Rectal smooth muscle tissue (tissue), 1 donor: ENCODE data around the gene MIPEP.
"Not testable (repeated sequence)": the region's sequence is repeated elsewhere in the genome, so short reads cannot be mapped to it uniquely, and the experiment has no call there.

ENCODE experiments used
- H3K27ac ChIP-seq: one replicate; pipeline ENCODE4 v1.7.0; 2013; ENCODE audit warnings: low read depth, low read length, inconsistent platforms
- H3K27me3 ChIP-seq: one replicate; pipeline ENCODE4 v1.7.0; 2013; ENCODE audit warnings: low read length; ENCODE audit not compliant: control insufficient read depth, insufficient read depth
- H3K36me3 ChIP-seq: one replicate; pipeline ENCODE4 v1.7.0; 2013; ENCODE audit warnings: low read length; ENCODE audit not compliant: control insufficient read depth, insufficient read depth
- H3K4me1 ChIP-seq: one replicate; pipeline ENCODE4 v1.7.0; 2013; ENCODE audit warnings: low read length; ENCODE audit not compliant: control insufficient read depth, insufficient read depth
- H3K4me3 ChIP-seq: one replicate; pipeline ENCODE4 v1.7.0; 2013; ENCODE audit warnings: low read length
- H3K9ac ChIP-seq: one replicate; pipeline ENCODE4 v1.7.0; 2013; ENCODE audit warnings: low read length

Gene MIPEP

DNA sequence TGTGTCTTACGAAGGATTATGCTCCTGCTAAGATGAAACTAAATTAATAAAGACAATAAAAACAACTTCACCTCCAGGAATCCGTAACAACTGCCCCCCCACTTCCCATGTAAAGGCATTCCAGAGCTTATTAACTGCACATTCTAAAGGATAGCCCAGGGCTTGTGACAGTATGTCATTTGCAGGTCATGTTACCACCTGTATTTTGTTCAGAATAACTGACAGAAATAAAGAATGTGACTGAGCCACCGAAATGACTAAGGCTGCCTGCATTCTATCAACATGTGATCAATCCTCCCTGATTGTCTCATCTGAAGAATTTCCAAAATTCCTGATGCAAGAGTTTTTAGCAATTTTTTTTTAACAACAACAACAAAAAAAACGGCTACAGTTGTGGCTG, 117.2 kb downstream of the MIPEP start:
- Histone ChIP-seq H3K4me3 (no peak overlapping the region), H3K9ac (no peak overlapping the region), H3K27me3 (no peaks in the 10 kb centered on the region), H3K36me3 (no peaks in the 10 kb centered on the region), H3K4me1 (no peaks in the 10 kb centered on the region), H3K27ac (no peak overlapping the region)

- no peaks in the 10 kb centered on the region for H3K27me3 ChIP-seq
- no peak overlapping the region for H3K4me3 ChIP-seq
- no peaks in the 10 kb centered on the region for H3K4me1 ChIP-seq
- no peak overlapping the region for H3K9ac ChIP-seq
- H3K36me3 ChIP-seq: no peaks in the 10 kb centered on the region
- H3K27ac ChIP-seq: no peak overlapping the region
Measured at GRCh38 chr13:23771552-23771951, 117.6 kb downstream of the MIPEP start.

GRCh38 chr13:23770973-23771372, 118.2 kb downstream of the MIPEP start:
- Histone ChIP-seq H3K27ac (no peak overlapping the region), H3K27me3 (no peaks in the 10 kb centered on the region), H3K9ac (no peak overlapping the region), H3K36me3 (no peaks in the 10 kb centered on the region), H3K4me3 (no peak overlapping the region), H3K4me1 (no peaks in the 10 kb centered on the region)

- Histone ChIP-seq H3K4me3 (no peak overlapping the region), H3K36me3 (no peaks in the 10 kb centered on the region), H3K9ac (no peak overlapping the region), H3K27ac (no peak overlapping the region), H3K4me1 (no peaks in the 10 kb centered on the region), H3K27me3 (no peaks in the 10 kb centered on the region)
Measured at GRCh38 chr13:23770428-23770827, 118.8 kb downstream of the MIPEP start.

DNA sequence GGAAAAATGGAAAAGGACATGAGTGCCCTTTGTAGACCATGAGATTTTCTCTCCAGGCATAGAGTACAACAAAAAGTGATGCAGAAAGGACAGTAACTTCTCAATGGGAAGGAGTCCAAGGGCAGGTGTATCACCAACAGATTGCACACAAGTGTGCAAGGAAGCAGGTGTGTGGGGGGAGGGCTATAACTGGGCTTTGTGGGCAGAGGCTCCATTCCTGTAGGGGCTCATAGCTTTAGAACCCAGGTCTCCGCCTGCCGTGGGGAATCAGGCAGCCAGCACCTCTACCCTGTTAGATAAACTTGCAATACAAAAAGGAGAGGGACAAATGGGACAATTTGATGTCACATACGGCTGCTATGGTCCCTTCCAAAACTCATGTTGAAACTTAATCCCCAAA, 119.8 kb downstream of the MIPEP start:
- H3K27me3 ChIP-seq: no peaks in the 10 kb centered on the region
- H3K9ac ChIP-seq: no peak overlapping the region
- no peak overlapping the region for H3K4me3 ChIP-seq
- no peaks in the 10 kb centered on the region for H3K4me1 ChIP-seq
- no peaks in the 10 kb centered on the region for H3K36me3 ChIP-seq
- no peak overlapping the region for H3K27ac ChIP-seq

DNA sequence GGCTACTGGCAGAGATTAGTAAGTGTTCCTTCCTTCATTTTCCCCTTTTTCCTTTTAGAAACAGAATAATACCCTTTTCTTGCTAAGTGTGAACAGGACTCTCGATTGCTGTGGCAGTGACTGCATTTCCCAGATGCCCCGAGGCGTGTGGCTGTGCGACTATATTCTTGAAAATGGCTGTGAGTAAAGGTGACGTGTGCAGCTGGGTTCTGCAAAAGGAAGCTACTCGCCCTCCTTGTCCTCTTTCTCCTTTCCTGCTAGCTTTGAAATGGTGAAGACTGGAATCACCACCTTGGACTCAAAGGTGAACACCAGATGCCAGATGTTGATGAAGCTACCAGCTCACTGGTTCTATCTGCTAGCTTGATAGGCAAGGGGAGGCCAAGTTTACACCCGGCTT, 121.4 kb downstream of the MIPEP start:
- no peak overlapping the region for H3K9ac ChIP-seq
- H3K27me3 ChIP-seq: no peaks in the 10 kb centered on the region
- H3K4me1 ChIP-seq: no peaks in the 10 kb centered on the region
- no peak overlapping the region for H3K27ac ChIP-seq
- H3K36me3 ChIP-seq: no peaks in the 10 kb centered on the region
- no peak overlapping the region for H3K4me3 ChIP-seq

- Histone ChIP-seq H3K4me1 (no peaks in the 10 kb centered on the region), H3K9ac (no peak overlapping the region), H3K4me3 (no peak overlapping the region), H3K27me3 (no peaks in the 10 kb centered on the region), H3K36me3 (no peaks in the 10 kb centered on the region), H3K27ac (no peak overlapping the region)
Measured at GRCh38 chr13:23766939-23767338, 122.3 kb downstream of the MIPEP start.

DNA sequence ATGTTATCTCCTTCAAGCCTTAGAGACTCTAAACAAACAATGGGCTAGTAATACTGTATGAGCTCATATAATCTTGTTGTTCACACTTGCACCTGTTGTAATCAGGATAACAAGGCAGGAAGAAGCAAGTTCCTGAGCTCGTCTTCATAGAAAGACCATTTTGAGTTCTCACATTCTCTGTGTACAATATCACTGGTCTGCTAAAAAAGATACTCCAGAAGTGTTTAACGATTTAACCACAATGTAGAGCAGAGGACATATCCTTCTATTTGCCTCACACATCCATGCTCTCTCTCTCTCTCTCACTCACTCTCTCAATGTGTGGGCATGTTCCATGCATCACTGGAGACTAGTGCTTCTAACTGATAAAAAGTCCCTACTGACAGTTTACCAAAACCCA, 122.9 kb downstream of the MIPEP start:
- Histone ChIP-seq H3K27me3 (no peaks in the 10 kb centered on the region), H3K36me3 (no peaks in the 10 kb centered on the region), H3K9ac (no peak overlapping the region), H3K4me3 (no peak overlapping the region), H3K27ac (no peak overlapping the region), H3K4me1 (no peaks in the 10 kb centered on the region)

DNA sequence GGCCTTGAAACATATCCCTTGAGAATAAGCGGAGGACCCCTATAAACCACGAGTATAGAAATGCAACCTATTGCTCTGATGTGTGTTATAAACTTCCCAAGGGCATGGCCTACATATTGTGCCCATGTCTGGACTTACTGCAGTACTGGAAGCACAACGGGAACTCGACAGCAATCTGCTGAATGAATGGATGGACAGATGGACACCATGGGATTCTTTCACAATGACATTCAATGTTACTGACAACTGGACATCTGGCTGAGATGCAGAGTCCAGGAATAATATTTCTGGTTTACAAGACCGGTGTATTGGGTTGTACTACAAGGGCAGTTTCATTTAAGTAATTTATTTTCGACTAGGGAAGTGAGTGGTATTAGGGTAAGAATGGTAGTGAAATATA, 123.7 kb downstream of the MIPEP start:
- H3K4me3 ChIP-seq: no peak overlapping the region
- H3K4me1 ChIP-seq: no peaks in the 10 kb centered on the region
- no peak overlapping the region for H3K27ac ChIP-seq
- no peak overlapping the region for H3K9ac ChIP-seq
- no peaks in the 10 kb centered on the region for H3K36me3 ChIP-seq
- H3K27me3 ChIP-seq: no peaks in the 10 kb centered on the region

DNA sequence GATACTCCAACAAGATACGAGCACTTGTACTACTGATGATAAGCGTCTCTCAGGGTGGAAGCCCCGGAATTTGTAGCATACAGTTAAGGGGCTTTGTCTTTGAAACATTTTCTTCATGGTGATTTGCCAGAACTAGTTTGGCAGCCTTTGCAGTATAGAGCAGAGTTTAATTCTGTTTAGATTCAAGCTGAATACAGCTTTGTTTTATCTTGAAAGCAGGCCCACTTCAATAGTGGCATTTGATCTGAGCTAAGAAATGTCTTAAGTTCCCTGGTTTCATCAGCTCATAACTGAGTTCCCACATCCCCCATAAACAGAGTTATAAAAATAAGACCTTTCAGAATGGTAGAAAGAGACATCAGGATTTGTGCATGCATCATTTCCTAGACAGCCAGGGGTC, 125.9 kb downstream of the MIPEP start:
- Histone ChIP-seq H3K27ac (no peak overlapping the region), H3K27me3 (no peaks in the 10 kb centered on the region), H3K4me1 (no peaks in the 10 kb centered on the region), H3K9ac (no peak overlapping the region), H3K4me3 (no peak overlapping the region), H3K36me3 (no peaks in the 10 kb centered on the region)

GRCh38 chr13:23761760-23762159, 127.4 kb downstream of the MIPEP start:
- not testable (repeated sequence) for H3K36me3 ChIP-seq, H3K27ac ChIP-seq, H3K27me3 ChIP-seq, H3K9ac ChIP-seq, H3K4me3 ChIP-seq, H3K4me1 ChIP-seq

- Histone ChIP-seq H3K4me1 (no peaks in the 10 kb centered on the region), H3K27me3 (no peaks in the 10 kb centered on the region), H3K27ac (no peak overlapping the region), H3K4me3 (no peak overlapping the region), H3K36me3 (no peaks in the 10 kb centered on the region), H3K9ac (no peak overlapping the region)
Measured at GRCh38 chr13:23760000-23760399, 129.2 kb downstream of the MIPEP start.

- H3K4me3 ChIP-seq: no peak overlapping the region
- no peaks in the 10 kb centered on the region for H3K27me3 ChIP-seq
- H3K36me3 ChIP-seq: no peaks in the 10 kb centered on the region
- no peak overlapping the region for H3K9ac ChIP-seq
- no peaks in the 10 kb centered on the region for H3K4me1 ChIP-seq
- H3K27ac ChIP-seq: no peak overlapping the region
Measured at GRCh38 chr13:23758798-23759527, 130.2 kb downstream of the MIPEP start.
